Ishikawa (cell line): ENCODE results near the gene RAD51B.

ENCODE experiments used
- CEBPB ChIP-seq: IDR thresholded peaks from 2 replicates; pipeline ENCODE4 v1.6.1; 2012
- CREB1 ChIP-seq: IDR thresholded peaks from 2 replicates; pipeline ENCODE4 v1.6.1; 2012; ENCODE audit warnings: low read depth
- EGR1 ChIP-seq: IDR thresholded peaks from 2 replicates; pipeline ENCODE4 v1.6.1; 2012
- EP300 ChIP-seq: IDR thresholded peaks from 2 replicates; pipeline ENCODE4 v1.6.1; 2012; ENCODE audit warnings: borderline replicate concordance
- FOXM1 ChIP-seq: IDR thresholded peaks from 2 replicates; pipeline ENCODE4 v1.6.1; 2012; ENCODE audit warnings: low read depth, borderline replicate concordance
- MAX ChIP-seq: IDR thresholded peaks from 2 replicates; pipeline ENCODE4 v1.6.1; 2012
- NFIC ChIP-seq: IDR thresholded peaks from 2 replicates; pipeline ENCODE4 v1.6.1; 2012
- RAD21 ChIP-seq: IDR thresholded peaks from 2 replicates; pipeline ENCODE4 v1.6.1; 2012; ENCODE audit warnings: low read depth
- REST ChIP-seq: IDR thresholded peaks from 2 replicates; pipeline ENCODE4 v1.6.1; 2012; ENCODE audit warnings: low read depth, mild to moderate bottlenecking
- TAF1 ChIP-seq: IDR thresholded peaks from 2 replicates; pipeline ENCODE4 v1.6.1; 2012; ENCODE audit warnings: low read depth, mild to moderate bottlenecking
- TCF12 ChIP-seq: IDR thresholded peaks from 2 replicates; pipeline ENCODE4 v1.6.1; 2012; ENCODE audit warnings: low read depth
- TEAD4 ChIP-seq: IDR thresholded peaks from 2 replicates; pipeline ENCODE4 v1.6.1; 2012
- USF1 ChIP-seq: IDR thresholded peaks from 2 replicates; pipeline ENCODE4 v1.6.1; 2012
- YY1 ChIP-seq: IDR thresholded peaks from 2 replicates; pipeline ENCODE4 v1.6.1; 2012; ENCODE audit warnings: low read depth
- ZBTB7A ChIP-seq: IDR thresholded peaks from 2 replicates; pipeline ENCODE4 v1.6.1; 2012; ENCODE audit warnings: low read depth

RAD51B gene

GRCh38 chr14:68604361-68604730 is 784.8 kb downstream of the RAD51B start:
- no peak for TF ChIP-seq ZBTB7A
- no peak for TF ChIP-seq REST
- no peak for TF ChIP-seq CEBPB
- TF ChIP-seq FOXM1, result no peak
- no peak for TF ChIP-seq USF1
- TF ChIP-seq EGR1, result no peak
- no peak for TF ChIP-seq CREB1
- no peak for TF ChIP-seq TEAD4
- no peak for TF ChIP-seq EP300
- TF ChIP-seq MAX, result no peak
- TF ChIP-seq NFIC, result no peak
- TF ChIP-seq RAD21, result no peak
- TF ChIP-seq TCF12, result no peak
- no peak for TF ChIP-seq TAF1
- TF ChIP-seq YY1, result no peak

- TF ChIP-seq CEBPB (no peak), RAD21 (no peak), REST (no peak), TCF12 (no peak), NFIC (no peak), EGR1 (no peak), EP300 (no peak), ZBTB7A (no peak), CREB1 (no peak), USF1 (no peak), TAF1 (no peak), FOXM1 (no peak), MAX (no peak), YY1 (no peak), TEAD4 (no peak)
Observed at GRCh38 chr14:68604822-68605221, 785.2 kb downstream of the RAD51B start.

- TF ChIP-seq FOXM1 (no peak), NFIC (no peak), EGR1 (no peak), TAF1 (no peak), MAX (no peak), ZBTB7A (no peak), YY1 (no peak), CREB1 (no peak), CEBPB (no peak), TEAD4 (no peak), REST (no peak), RAD21 (no peak), TCF12 (no peak), USF1 (no peak), EP300 (no peak)
Observed at GRCh38 chr14:68606176-68606575, 786.6 kb downstream of the RAD51B start.

- TF ChIP-seq EGR1, result no peak
- no peak for TF ChIP-seq TAF1
- TF ChIP-seq RAD21, result no peak
- TF ChIP-seq YY1, result no peak
- TF ChIP-seq MAX, result no peak
- TF ChIP-seq EP300, result no peak
- no peak for TF ChIP-seq USF1
- TF ChIP-seq CEBPB, result no peak
- TF ChIP-seq TEAD4, result no peak
- TF ChIP-seq REST, result no peak
- no peak for TF ChIP-seq FOXM1
- no peak for TF ChIP-seq ZBTB7A
- no peak for TF ChIP-seq CREB1
- no peak for TF ChIP-seq NFIC
- TF ChIP-seq TCF12, result no peak
Observed at GRCh38 chr14:68606644-68607043, 787.1 kb downstream of the RAD51B start.
